NCI-H1694 treated with DMSO at 0.1 percent for 48 hours (cell line): ENCODE results near the gene PDE10A.

Experiments used
- DNase-seq: peaks from one replicate; lab custom pipeline; 2025; lab: John Stamatoyannopoulos, UW

The PDE10A gene

DNA sequence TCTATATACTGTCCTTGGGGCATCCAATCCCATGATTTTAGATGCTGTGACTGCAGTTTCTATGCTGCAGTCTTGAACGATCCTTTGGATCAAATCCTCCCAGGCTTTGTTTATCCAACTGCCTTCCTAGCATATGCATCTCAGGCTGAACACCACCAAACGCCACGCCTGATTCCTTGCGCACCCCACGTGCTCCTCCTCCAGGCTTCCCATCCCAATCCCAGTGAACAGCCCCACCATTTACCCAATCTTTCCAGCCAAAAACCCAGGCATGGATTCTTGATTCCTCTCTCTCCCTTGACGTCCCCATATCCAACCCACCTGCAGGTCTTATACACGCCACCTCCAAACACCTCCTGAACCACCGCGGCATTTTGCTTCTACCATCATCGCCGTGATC lies 7.8 kb downstream of the PDE10A start:
- no peak for DNase-seq

DNA sequence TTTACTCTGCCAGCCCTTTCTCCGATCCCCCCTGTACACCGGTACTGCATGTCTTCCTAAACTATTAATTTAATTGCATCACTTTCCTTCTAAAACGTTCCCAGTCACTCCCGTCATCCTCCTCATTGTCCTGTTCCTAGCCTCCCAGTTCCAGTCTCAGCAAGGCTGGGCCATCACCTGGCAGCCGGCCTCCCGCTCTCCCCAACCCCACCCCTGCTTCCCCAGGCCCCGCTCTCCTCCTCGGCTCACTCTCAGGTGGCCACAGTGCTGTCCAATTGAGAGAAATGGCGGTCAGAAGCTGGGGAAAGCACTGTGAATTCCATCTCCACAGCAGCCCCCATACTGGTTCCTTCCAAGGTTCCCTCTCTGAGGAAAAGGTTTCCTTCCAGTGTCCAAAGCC lies 8.9 kb downstream of the PDE10A start:
- DNase-seq: no peak

DNA sequence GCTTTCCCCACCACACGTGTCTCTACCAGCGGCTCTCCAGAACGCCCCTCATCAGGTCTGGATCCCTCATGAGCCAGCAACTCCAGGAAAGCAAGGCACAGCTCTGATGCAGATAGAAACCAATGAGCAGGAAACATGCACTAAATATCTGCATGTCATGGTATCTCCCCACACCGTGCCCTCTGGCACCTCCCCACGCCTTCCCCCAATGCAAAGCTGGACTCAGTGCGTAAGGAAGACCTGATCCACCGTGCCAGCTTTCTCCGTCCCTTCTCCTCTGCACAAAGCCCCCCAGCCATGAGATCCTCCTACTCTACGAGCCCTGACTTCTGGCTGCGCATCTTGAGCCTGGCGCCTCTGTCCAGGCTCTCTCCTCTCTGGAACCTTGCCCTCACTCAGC lies 9.4 kb downstream of the PDE10A start:
- DNase-seq: no peak

DNA sequence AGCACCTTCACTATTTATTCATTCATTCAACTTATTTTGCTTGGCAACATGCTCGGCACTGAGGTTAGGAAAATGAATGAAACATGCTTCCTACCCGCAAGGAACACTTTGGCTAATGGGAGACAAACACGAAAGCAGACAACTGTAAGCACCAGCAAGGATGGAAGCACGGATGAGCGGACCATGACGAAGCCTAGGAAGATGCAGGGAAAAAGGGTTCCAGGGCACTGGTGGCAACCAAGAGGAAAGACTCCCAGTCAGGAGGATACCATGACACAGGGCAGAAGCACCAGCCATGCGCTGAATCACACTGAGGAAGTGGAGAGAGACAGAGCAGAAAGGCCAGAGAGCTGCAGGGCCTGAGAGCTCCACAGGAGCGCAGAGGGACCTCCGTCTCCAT lies 9.8 kb downstream of the PDE10A start:
- no peak for DNase-seq

DNA sequence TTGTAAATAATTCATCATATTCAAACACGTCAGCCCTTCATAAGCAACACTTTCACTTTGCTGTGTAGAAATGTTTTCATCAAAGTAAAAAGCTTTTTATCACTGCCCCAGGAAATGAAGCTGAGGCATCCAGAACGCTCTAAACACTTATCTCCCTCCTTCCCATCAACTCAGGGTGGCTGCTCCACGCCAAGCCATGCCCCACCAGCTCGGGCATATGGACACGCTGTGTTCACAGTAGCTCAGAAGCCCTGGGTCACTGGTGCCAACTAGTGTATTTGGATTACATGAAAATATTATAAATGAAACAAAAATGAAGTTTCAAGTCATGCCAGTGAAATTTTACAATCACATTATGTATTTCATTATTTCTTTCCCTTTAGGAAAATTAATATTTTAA lies 10.3 kb downstream of the PDE10A start:
- DNase-seq: no peak

DNA sequence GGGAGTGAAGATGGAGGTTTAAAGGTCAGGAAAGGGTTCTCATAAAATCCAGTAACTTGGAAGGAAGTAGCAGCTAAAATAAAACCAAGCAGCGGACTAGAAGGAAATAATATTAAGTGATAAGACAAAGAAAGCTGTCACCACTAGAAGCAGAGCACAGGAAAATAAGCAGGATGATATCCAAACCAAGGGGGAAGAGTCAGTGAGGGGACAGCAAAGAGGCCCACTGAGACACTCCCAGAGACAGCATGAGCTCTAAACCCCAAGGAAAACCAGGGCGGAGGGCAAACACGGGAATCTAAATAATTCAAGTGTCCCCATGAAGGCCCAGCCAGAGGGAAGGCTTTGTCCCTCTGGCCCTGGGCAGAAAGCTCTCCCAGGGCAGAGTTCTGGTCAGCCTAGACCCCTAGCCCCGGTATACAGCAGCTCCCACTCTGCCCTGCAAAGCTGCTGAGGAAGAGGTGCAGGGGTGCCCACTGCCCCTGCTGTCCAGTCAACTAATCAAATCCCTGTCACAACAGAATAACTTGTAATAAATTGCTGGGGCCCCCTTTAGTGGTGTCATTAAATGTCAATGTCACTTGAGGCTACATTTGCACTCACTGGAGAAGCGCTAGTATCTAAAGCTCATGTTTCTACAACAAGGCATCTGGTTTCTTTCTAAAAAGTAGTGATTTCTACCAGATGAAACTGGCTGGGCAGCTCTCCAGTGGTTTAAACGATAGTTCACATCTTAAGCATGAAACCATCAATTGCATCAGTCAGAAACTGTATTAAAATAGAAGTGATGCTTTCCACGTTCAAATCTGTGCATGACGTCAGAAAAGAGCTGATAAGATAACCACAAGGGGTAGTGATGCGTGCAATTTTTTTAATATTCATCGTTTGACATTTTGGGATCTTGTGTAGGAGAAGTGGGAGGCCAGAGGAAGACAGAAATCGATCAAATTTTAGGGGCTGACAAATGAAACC lies 13.6 kb downstream of the PDE10A start:
- DNase-seq: no peak

DNA sequence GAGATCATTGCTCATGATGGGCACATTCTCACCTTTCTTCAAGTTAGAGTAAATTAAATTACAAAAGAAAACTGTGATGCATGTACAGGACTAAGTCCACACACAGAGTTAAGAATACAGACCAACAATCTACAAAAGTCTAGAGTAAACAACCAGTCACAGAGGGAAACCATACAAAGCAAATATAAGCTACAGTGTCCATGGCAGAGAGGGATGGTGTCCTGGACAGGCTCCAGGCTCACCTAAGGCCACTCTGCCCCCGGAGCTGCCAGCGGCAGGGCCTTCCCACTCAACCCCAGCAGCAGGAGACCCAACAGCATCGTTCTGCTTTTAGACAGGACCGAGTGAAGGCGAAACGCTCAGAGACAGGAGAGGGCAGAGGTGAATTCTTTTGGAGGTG lies 16.0 kb downstream of the PDE10A start:
- no peak for DNase-seq

DNA sequence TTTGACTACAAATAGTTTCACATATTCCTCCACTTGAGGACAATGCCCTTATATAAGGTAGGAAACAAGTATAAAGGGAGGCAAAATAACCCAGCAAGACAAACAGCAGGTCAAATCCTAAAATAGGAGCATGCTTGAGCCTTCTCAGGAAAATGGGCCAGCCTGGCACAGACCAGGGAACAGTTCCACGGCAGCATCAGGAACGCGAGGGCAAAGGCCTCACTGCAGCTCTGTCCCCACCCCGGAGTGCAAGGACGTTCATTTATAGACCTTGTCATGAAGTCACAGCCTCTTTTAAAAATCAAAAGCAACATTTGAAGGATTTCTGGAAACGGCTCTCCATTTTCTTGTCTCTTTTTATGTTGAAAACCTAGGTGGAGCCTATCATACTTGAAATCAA lies 17.1 kb downstream of the PDE10A start:
- DNase-seq: no peak

DNA sequence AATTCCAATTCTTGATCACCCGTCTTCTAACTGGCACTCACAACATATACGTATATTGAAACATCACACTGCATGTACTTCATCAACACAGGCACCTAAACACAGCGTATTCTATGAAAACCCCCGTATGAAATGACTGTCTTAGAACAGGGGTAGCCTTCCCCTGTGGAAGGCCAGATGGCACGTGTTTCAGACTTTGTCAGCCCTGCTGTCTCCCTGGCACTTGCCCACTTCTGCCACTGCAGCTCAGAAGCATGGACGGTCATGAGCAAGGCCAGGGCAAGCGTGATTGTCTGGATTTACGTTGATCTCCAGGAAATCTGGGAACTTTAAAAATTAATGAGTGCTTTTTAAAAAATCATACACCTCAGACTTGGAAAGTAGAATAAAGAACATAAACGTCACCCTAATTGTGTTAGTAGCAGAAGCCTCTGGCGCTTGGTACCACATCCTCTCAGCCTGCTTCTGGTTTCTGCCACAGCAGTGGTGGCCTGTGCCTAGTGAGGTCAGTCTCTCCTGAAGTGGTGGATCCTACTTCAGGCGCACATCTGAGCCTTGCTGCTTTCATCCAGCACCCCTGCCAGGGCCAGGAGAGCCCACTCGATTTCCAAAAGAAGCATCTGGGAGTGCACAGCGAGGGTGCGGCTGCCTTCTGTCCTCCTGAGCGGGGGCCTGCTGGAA lies 18.3 kb downstream of the PDE10A start:
- DNase-seq: no peak

DNA sequence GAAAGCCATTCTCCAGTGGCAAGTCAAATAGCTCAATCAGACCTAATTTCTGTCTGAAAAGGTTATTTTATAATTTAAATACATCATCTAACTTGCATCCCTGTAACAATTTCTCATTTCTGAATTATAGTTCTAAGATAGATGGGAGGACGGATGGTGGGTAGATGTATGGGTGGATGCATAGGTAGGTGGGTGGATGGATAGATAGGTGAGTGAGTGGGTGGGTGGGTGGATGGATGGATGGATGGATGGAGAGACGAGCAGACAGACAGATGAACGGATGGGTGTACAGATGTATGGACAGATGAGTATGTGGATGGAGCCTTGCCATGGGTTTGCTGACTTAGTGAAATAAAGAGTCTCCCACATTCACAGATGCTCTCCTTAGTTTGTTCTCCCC lies 20.0 kb downstream of the PDE10A start:
- DNase-seq: no peak

DNA sequence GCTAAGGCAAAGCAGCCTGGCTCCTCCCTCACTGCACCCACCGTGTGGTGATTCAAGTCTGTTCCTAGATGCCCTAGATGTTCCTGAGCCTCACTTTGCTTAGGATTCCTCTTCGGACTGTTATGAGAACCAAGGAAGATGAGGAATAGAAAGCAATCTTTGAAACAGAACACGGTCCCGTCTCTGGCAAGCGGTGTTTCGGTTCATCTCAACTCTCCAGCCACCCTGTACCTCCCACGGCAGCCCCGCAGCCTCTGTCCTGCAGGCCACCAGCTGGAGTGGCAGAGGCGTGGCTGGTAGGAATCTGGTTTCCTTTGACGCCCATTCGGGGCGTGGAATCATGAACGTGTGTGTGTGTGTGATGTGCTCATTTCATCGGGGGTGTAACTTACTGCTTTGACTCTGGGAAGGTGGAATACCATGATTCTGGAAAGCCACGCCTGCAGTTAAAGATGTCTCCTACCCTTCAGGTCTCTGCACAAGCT lies 21.3 kb downstream of the PDE10A start:
- DNase-seq: no peak

DNA sequence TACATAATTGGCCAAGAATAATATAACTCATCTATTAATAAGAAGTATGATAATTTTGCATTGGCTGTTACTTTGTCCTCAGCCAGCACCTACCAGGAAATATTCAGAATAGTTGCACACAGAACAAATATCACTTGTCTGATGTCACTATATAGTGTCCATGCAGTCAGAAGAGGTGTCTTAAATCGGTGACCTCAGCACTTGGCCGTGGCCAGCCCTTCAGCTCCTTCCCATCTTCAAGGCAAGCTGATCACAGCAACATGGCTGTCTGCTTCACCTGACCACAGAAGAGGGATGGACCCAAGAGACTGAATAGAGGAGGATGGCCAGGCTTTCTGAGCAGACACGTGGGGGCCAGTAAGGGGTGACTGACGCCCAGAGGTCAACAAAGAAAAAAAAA lies 22.2 kb downstream of the PDE10A start:
- DNase-seq: no peak

DNA sequence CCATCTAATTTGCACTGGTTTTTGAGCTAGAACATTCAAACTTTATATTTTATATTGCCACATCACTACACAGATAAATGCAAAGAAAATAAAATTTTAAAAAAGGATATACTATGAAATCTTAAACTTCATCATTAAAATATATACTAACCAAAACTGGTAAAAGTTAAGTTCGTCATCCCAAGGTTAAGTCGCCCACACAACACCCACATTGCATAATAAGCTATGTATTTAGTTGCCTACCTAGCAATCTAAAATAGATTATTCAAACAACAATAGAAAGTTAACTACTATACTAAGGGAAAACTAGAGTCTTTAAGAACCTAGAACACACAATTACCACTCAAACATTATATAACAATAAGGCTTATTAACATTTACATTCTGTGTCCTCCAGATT lies 24.5 kb downstream of the PDE10A start:
- no peak for DNase-seq

DNA sequence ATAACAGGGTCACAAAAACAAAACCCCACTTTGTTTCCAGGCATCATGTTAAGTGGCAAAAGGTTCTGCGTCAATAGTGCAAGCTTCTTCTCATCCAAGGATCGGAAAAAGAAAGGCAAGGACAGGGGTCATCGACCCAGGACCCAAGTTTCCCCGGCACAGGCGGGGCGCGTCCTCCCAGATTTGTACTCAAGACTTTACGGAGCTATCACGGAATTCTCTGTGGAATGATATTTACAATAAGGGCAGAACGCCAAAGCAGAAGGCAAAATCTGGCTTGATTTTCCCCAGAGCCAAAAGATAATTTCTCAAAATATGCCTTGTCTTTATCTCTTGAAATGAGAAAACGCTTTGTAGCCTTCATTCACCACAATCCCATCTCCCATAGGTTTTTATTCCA lies 25.5 kb downstream of the PDE10A start:
- DNase-seq: no peak

DNA sequence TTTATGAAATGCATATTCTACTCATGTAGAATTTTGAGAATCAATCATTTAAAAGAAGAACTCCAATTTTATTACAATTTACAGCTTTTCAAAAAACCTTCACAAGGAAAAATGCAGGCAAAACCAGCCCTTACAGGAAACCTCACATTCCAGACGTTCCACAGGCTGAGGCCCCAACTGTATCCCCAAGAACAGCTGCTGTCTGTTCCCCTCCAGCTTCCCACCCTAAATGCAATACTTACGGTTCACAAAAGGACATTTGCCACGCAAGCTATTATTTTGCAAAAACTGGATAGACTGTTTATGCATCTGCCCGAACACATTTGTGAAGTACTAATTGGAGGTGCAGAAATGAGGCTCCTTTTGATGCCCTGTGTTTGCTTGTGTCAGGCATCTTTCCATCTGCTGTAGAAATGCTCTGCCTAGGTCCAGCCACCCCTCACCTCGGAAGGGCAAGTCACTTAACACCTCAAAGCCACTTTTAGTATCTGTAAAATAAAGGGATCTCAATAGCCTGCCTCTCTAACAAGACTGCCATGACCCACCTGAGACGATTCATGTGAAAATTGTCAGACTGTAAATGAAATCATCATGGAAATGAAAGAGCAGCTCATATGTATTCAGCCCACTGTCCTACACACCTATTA lies 26.5 kb downstream of the PDE10A start:
- DNase-seq: no peak

DNA sequence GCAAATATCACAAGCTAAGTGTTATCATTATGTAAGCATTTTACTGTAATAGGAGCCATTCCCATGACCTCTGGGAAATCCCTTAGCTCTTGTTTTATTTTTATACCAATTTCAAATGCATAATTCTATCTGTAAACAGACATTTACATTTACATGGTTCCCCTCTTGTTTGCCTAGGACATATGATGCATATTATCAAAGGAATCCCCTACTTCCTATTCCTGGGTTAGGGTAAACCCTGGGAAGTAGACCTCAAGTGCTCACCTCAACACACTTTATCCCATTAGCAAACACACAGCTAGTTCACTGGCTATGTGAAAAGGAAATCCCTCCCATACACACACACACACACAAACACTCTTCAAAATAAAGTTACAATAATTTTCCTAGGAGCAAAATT lies 27.1 kb downstream of the PDE10A start:
- no peak for DNase-seq

DNA sequence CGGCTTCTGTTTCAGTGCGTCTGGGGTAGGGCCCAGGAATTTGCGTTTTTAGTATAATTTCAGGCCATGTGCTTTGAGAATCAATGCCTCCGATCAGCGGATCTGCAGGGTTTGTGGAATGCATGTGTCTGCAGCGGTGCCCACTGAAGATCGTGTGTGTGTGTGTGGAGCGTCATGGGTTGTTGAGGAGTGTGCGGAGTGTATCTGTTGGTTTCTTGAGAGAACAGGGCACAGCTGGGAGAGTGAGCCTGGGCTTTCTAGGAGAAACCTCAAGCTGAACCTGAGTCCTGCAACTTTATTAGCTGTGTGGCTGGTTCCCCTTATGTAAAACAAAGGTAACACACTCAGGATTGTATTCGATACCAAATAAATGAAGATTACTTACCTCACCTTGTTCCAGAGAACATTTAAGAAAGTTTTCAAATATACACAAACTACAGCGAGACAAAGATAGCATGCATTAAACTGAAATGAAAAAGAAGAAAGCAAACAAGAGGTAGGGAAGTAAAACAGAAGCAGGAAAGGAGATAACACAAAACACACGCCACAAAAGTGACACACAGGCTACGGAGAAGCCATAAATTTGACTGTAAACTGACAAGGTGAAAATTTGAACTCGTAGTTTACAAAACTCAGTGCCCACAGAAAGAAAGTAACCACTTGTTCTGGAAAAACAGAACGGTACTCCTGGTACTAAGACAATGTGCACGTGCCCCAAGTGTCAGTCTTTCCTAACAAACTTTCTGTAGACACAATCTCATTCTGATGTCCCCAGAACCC lies 28.8 kb downstream of the PDE10A start:
- DNase-seq: no peak

DNA sequence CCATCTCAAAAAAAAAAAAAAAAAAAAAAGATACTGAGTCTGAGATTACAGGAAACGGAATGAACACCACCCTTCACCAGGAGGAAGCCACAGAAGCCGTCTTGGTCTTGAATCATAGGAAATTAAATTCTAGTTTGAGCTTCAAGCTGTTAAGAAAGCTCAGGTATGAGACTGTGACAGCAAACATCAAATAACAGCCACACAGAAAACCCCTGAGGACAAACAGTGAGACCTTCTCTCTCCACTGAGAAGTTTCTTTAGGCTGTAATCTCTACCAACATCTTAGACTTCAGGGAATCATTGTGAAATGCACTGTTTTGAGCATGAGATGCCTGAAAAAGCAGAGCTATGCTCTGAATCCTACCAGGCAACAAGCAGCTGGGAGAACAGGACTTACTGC lies 30.8 kb downstream of the PDE10A start:
- DNase-seq: no peak

DNA sequence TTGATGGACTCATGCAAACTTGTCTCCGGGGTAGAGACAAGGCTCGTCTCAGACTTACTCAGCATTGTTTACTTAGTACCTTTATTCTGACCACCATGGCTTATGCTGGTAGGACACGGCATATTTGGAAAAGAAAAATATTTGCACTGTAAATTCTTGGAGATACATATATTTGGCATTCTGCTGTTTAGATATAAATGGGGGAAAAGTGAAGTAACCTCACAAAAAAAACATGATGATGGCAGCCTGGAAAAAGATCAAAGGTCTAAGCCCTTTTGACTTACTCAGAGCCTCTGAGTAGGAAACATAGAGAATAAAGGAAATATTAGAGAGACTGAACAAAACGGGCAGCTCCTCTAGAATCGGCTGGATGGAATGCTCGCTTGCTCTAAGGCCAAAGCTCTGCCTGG lies 32.5 kb downstream of the PDE10A start:
- no peak for DNase-seq

DNA sequence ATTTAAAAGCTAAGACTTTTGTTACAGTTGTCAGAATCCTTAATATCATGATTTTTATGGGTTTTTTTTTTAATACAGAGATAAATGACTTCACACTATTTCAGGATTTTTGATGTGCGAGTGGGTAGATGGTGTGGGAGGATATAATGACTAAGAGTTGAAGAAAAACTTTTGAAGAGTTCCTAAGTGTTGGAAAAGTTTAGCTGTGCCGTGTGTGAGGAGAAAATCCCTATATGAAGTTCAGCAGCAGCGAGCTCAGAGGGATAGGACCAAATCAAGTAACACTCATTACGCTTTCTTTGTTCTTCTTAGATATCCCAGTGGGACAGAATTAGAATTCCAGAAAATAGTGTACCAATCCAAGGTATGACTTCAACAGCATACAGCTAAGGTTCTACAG lies 34.1 kb downstream of the PDE10A start:
- no peak for DNase-seq

DNA sequence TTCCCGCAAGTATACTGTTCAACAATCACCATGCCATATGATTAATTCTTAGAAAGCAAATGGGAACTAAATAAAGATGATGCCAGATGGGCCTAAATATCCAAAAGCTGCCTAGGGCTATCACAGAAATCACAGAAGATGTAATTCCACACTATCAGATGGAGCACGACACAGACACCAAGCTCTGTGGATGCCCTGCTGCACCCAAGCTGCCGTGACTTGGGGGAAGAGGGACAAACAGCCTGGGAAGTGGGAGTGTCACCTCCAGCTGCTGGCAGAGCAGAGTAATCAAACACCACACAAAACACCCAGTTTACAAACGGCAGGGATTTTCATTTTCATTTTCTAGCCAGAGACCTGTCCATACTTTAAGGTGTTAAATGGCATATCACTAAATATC lies 35.7 kb downstream of the PDE10A start:
- no peak for DNase-seq

DNA sequence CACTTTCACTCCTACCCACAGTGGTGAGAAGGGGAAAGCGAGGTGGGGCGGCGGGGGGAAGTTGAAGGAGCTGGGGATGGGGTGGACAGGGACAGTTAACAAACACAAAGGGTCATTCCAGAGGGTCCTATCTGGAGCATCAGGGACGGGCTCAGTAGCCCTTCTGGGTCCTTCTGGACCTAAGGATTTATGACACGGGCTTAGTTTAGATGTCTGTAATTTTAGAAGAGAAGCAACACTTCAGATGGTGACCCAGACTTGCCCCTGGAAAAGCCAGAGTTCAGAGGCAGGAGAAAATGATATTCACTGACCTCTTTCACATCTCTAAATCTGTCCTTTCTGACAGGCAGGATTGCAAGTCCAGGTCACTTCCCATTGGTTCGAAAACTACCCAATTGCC lies 36.3 kb downstream of the PDE10A start:
- DNase-seq: no peak
